ENCODE measurements around the gene DERA.

DNA sequence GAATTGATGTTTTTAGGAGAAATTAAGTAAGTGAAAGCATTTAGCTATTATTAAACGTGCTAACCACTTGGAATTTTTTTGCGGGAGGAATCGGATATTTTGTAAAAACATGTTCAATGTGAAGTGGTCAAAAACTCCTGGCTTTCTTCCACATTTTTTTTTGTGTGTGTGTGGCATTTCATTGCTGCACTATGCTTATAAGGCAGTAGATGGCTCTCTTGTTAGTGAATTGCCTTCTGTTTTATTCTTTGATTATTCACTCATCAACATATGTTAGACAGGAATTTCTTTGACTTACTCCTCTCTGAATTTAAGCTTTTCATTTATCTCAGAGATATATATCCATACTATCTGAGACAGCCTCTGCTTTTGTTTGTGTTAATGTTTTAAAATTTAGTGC is 71.3 kb downstream of the DERA start:
- TF ChIP-seq, protein P1, sequence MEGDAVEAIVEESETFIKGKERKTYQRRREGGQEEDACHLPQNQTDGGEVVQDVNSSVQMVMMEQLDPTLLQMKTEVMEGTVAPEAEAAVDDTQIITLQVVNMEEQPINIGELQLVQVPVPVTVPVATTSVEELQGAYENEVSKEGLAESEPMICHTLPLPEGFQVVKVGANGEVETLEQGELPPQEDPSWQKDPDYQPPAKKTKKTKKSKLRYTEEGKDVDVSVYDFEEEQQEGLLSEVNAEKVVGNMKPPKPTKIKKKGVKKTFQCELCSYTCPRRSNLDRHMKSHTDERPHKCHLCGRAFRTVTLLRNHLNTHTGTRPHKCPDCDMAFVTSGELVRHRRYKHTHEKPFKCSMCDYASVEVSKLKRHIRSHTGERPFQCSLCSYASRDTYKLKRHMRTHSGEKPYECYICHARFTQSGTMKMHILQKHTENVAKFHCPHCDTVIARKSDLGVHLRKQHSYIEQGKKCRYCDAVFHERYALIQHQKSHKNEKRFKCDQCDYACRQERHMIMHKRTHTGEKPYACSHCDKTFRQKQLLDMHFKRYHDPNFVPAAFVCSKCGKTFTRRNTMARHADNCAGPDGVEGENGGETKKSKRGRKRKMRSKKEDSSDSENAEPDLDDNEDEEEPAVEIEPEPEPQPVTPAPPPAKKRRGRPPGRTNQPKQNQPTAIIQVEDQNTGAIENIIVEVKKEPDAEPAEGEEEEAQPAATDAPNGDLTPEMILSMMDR (IDR thresholded peaks at IDR 0.05; ENCODE audit: poor library complexity), result peak; percentile 65
- TF ChIP-seq EZH2phosphoT487 (IDR thresholded peaks at IDR 0.05; ENCODE audit: low read depth, severe bottlenecking, unreplicated experiment), result no peak

Measured in hepatocyte (in vitro differentiated cells).